C4-2B (cell line): ENCODE measurements around the gene HOMER3.

Experiments
- H3K27ac ChIP-seq: fragments of 450-650 bp; 2 replicates; pipeline ENCODE4 v1.5.1; 2017
- ZFX ChIP-seq: fragments of 450-650 bp; IDR thresholded peaks from 2 replicates; pipeline ENCODE4 v1.6.1; 2017
- TF ChIP-seq, protein P1 (sequence below): fragments of 450-650 bp; conservative IDR thresholded peaks from 2 replicates; pipeline ENCODE4 v1.5.1; 2017; ENCODE audit warnings: mild to moderate bottlenecking

HOMER3 gene

DNA sequence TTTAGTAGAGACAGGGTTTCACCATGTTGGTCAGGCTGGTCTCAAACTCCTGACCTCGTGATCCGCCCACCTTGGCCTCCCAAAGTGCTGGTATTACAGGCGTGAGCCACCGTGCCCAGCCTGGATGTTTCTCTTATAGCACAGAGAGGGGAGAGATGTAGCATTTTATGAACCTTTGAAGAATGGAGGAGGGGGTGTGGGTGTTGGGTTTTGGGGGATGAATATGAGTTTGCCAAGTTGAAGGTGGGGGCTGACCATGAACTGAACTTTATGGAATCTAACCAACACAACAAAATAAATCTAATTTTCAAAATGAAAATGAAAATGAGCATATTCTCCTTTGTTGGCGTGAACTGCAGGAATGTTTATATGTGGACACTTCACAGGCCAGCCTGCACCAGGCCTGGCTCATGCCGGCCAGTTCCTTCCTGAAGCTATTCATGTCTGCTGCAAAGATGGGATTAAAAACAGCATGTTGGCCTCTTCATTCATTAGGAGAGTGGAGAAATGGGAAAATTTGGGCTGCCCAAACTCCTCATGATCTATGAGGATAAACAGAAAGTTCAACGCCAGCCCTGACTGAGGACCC lies 39.5 kb upstream of the HOMER3 start:
- H3K27ac ChIP-seq, result no peak overlapping the region
- TF ChIP-seq, protein P1, sequence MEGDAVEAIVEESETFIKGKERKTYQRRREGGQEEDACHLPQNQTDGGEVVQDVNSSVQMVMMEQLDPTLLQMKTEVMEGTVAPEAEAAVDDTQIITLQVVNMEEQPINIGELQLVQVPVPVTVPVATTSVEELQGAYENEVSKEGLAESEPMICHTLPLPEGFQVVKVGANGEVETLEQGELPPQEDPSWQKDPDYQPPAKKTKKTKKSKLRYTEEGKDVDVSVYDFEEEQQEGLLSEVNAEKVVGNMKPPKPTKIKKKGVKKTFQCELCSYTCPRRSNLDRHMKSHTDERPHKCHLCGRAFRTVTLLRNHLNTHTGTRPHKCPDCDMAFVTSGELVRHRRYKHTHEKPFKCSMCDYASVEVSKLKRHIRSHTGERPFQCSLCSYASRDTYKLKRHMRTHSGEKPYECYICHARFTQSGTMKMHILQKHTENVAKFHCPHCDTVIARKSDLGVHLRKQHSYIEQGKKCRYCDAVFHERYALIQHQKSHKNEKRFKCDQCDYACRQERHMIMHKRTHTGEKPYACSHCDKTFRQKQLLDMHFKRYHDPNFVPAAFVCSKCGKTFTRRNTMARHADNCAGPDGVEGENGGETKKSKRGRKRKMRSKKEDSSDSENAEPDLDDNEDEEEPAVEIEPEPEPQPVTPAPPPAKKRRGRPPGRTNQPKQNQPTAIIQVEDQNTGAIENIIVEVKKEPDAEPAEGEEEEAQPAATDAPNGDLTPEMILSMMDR, result no peak
- no peak for TF ChIP-seq ZFX

DNA sequence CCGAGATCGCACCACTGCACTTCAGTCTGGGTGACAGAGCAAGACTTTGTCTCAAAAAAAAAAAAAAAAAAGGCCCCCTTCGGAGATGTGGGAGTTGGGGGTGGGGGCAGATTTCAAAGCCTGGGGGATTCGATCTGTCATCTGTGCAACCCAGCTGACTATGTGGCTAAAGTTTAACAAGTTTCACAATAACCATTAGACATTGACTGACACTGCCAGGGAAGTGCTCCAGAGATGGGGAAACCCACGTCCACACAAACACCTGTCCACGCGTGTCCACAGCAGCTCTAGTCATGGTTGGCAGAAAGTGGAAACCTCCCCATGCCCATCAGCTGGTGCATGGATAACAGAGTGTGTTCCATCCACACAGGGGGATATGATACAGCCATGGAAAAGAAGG lies 37.6 kb upstream of the HOMER3 start:
- TF ChIP-seq, protein P1, result no peak
- TF ChIP-seq ZFX, result no peak
- H3K27ac ChIP-seq, result no peak overlapping the region

DNA sequence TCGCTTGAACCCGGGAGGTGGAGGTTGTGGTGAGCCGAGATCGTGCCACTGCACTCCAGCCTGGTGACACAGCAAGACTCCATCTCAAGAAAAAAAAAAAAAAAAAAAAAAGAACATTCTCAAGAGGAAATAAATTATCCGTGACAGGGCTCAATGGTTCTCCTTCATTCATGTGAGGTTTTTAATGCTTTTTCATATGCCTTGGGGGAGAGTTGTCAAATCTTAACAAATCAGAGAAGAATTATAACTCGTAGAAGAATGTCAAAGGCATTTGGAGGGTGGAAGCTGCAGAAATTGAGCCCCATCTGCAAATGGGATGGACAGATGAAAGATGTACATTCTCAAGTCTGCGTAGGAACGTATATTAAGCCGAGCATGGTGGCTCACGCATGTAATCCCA lies 34.9 kb upstream of the HOMER3 start:
- no peak for TF ChIP-seq ZFX

DNA sequence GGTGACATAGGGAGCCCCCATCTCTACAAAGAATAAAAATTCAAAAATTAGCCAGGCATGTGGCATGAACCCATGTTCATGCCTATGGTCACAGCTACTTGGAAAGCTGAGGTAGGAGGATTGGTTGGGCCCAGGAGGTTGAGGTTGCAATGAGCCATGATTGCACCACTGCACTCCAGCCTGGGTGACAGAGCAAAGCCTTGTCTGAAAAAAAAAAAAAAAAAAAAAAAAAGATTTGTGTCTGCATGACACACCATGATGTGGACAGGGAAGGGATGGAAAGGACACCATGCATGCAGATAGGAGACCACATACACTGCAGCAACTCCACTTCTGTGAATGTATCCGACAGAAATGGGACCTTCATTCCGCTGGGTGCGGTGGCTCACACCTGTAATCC lies 34.0 kb upstream of the HOMER3 start:
- no peak for TF ChIP-seq ZFX
- TF ChIP-seq, protein P1, result no peak
- H3K27ac ChIP-seq, result no peak overlapping the region

More for the DNA sequence above, 34.9 kb upstream of the HOMER3 start:
- H3K27ac ChIP-seq, result no peak overlapping the region

DNA sequence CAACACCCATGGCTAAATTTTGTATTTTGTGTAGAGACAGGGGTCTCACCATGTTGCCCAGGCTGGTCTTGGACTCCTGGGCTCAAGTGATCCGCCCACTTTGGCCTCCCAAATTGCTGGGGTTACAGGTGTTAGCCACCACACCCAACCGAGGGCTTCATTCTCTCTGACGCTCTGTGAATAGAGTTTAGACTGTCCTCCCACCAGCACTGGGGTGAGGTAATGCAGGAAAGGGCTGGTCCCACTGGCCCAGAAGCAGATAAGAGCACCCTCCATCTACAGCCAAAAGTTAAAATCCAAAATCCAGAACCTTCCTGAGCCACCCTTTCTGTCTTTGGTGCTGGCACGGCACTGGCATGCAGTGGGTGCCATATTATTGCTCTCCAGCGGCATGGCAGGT lies 31.8 kb upstream of the HOMER3 start:
- no peak for TF ChIP-seq ZFX
- TF ChIP-seq, protein P1, result no peak
- H3K27ac ChIP-seq, result no peak overlapping the region

DNA sequence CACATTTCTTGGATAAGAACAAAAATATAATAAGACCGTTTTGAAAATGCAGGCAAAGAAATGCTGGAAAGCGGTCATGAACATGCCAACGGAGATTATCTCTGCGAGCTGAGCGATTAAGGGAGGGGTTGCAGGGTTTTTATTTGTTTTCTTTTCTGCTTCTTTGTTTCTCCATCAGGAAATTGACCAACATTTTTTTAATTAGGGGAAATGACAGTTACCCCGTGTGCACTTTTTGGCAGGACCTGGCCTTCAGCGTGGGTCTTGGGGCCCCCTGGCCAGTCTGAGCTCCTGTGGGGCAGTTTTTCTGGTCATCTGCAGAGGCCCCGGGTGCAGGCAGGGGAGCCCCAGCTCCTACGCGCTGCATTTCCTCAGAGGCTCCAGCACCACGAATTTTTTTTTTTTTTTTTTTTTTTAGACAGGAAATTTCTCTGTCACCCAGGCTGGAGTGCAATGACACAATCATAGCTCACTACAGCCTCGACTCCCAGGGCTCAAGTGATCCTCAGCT lies 31.3 kb upstream of the HOMER3 start:
- no peak overlapping the region for H3K27ac ChIP-seq

DNA sequence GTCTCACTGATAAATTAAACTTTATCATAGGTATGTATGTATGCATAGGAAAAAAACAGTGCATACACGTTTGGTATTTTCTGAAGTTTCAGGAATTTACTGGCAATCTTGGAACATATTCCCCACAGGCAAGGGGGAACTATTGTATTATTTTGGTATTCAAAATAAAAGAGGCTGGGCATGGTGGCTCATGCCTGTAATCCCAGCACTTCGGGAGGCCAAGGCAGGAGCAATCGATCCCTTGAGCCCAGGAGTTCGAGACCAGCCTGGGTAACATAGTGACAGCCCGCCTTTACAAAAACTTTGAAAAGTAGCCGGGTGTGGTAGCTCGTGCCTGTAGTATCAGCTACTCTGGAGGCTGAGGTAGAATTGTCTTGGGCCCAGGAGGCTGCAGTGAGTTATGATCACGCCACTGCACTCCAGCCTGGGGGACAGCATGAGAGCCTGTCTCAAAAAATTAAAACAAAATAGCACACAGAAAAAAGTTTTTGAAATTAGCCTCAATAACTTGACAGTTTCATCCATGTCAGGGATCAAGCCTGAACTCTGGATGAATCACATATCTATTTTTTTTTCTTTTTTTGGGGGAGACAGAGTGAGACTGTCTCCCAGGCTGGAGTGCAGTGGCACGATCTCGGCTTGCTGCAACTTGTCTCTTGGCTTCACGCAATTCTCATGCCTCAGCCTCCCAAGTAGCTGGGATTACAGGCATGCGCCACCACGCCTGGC lies 29.1 kb upstream of the HOMER3 start:
- TF ChIP-seq, protein P1, result no peak
- TF ChIP-seq ZFX, result no peak

More for the DNA sequence above, 31.3 kb upstream of the HOMER3 start:
- TF ChIP-seq, protein P1, result no peak
- TF ChIP-seq ZFX, result no peak

More for the DNA sequence above, 29.1 kb upstream of the HOMER3 start:
- no peak overlapping the region for H3K27ac ChIP-seq
